Stimulated activated CD8-positive, alpha-beta memory T cell treated with anti-CD3 and anti-CD28 coated beads, Interleukin-15, amount 100 ng/mL, for 1 hour (primary cell): ENCODE results near the gene CLDN9.
A peak's percentile ranks its signal among the peaks of the same experiment; 100 is the strongest.

Source experiments
- DNase-seq: peaks from one replicate; pipeline ENCODE4 v3.0.0-alpha.2; 2020; ENCODE audit warnings: low read depth

Gene CLDN9

GRCh38 chr16:3056336-3057180 lies 43.8 kb downstream of the CLDN9 start:
- DNase-seq: no peak

GRCh38 chr16:3057181-3058138 lies 44.7 kb downstream of the CLDN9 start:
- no peak for DNase-seq

GRCh38 chr16:3058139-3059030 lies 45.7 kb downstream of the CLDN9 start:
- no peak for DNase-seq

- DNase-seq: peak; percentile 71
Observed at GRCh38 chr16:3059041-3059722, 46.5 kb downstream of the CLDN9 start.

GRCh38 chr16:3059723-3060242 lies 47.1 kb downstream of the CLDN9 start:
- no peak for DNase-seq

- no peak for DNase-seq
Observed at GRCh38 chr16:3060339-3061127, 47.8 kb downstream of the CLDN9 start.

GRCh38 chr16:3062553-3062952 lies 49.8 kb downstream of the CLDN9 start:
- DNase-seq: no peak

GRCh38 chr16:3063625-3064386 lies 51.1 kb downstream of the CLDN9 start:
- no peak for DNase-seq
